Measurements from ENCODE around the gene NEDD4L.

The NEDD4L gene

DNA sequence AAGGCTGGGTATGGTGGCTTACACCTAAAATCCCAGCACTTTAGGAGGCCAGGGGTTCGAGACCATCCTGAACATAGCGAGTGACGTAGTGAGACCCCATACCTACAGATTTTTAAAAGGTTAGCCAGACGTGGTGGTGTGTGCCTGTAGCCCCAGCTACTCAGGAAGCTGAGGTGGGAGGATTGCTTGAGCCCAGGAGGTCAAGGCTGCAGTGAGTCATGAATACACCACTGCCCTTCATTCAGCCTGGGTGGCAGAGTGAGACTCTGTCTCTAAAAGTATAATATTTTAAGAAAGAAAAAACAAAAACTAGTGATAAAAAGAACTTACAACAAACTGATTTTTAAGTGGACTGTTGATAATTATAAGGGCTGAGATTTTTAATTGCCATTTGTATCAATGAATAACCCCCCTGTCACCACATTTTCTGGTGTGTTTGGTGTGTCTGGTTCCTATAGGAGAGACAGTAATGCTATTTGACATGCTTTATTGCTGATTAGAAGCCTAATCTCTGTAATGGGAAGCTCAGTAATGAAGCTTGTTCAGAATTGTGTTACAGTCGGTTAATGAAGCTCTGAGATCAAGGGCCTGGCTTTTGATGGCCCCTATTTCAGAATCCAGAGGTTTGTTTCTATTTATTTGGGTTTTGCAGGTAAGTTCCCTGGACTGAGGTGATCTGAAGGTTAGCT lies 147.0 kb downstream of the NEDD4L start:
- no peak for FAIRE-seq

GRCh38 chr18:58191626-58192025 lies 147.6 kb downstream of the NEDD4L start:
- FAIRE-seq, result no peak

GRCh38 chr18:58192519-58192918 lies 148.5 kb downstream of the NEDD4L start:
- no peak for FAIRE-seq

DNA sequence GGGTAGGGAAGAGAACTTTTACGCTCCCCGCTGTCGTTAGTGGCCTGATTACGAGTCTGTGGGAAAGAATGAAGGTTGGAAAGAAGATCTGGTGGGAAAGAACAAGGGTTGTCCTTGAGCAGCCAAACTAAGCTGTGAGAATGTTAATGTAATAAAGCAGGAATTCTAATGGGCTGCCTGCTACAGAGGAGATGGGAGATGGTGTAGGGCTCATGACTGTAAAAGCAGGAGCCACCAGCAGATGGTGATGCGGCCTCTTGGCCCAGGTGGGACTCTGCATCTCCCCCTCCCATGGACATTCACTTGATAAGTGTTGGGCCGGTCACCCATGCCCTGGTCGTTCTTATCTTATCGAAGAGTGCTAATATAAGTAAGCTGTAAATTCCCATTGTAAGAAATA lies 150.0 kb downstream of the NEDD4L start:
- no peak for FAIRE-seq

DNA sequence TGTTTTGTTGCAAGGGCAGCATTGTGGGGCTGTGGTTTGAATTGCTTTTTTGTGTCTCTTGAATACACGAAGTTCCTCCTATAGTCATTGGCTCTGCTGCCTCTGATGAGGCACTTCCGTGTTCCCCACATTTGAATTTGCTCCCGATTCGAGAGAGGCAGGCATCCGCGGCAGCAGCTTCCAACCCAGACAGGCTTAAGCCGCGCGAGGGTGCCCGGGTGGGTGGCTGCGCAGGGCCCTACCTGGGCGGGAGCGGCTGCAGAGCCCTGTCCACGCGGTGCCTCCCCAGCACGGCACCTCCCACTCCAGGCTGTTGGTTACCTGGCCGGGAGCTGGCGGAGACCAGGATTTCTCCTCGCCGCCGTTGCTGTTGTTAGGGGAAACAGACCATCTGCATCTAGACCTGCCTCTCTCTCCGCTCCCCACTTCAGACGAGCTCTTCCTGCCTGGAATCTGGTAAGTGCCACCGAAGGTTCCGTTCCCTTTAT lies 151.3 kb downstream of the NEDD4L start:
- no peak for FAIRE-seq

- FAIRE-seq, result no peak
Measured at GRCh38 chr18:58196164-58196563, 152.1 kb downstream of the NEDD4L start.

- FAIRE-seq, result no peak
Measured at GRCh38 chr18:58196881-58197872, 153.2 kb downstream of the NEDD4L start.

GRCh38 chr18:58201268-58201667 lies 157.2 kb downstream of the NEDD4L start:
- no peak for FAIRE-seq

- FAIRE-seq, result no peak
Measured at GRCh38 chr18:58201733-58202730, 158.0 kb downstream of the NEDD4L start.

DNA sequence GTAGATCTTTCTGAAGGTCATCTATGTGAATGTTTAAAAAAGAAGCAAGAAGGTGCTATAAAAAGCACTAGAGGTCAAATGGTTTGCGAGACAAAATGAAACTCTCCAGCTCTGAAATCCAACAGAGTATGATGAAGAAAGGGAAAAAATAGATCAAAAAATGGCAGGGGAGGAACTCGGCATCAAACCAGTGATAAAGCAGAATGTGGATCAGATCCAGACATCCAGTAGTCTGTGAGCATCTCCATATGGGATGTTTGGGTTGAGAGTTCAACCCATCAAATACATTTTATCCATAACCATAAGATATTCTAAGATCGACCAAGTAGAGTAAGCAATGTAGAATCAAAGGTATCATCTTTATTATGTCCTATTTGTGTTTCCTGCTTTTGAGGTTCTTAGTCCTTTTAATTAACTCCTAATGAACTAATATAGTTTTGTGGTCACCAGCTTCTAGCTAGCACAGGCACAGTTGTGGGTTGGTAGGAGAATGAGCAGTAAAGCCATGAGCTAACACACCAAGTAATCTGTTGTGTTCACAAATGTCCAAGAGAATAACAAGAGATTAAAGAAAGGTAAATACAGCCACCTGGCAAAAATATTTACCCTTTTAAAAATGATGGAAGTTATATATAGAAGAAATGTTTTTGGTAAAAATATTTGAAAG lies 160.9 kb downstream of the NEDD4L start:
- no peak for FAIRE-seq

DNA sequence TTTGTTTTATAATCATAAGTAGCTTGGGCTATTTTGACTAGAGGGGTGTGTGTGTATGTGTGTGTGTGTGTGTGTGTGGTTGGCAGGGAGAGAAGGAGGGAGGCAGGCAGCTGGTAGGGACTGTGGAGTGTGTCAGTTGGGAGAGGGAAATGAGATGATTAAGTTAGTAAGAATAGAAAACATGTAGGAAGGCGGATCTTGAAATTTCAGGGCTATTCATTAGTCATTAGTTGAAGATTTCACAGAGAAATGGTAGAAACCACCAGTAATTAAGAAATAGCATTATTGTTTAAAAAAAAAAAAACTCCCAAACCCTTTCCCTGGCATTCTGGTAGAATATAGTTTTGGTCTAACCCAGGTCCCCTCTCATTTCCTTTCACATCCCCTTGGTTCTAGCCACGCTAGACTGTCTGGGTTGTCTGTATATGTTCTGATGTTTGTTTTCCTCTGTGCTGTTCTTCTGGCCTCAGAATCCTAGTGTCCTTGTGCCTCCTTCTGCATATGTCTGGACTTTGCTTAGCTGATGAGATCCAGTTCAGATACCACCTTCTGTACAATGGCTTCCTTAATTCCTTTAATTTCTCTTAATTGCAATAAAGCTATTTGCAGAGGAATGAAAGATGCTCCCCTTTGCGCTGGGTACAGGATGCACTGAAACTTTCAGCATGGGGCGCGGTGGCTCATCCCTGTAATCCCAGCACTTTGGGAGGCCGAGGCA lies 161.6 kb downstream of the NEDD4L start:
- FAIRE-seq, result no peak

- FAIRE-seq, result no peak
Measured at GRCh38 chr18:58207520-58208152, 163.6 kb downstream of the NEDD4L start.

DNA sequence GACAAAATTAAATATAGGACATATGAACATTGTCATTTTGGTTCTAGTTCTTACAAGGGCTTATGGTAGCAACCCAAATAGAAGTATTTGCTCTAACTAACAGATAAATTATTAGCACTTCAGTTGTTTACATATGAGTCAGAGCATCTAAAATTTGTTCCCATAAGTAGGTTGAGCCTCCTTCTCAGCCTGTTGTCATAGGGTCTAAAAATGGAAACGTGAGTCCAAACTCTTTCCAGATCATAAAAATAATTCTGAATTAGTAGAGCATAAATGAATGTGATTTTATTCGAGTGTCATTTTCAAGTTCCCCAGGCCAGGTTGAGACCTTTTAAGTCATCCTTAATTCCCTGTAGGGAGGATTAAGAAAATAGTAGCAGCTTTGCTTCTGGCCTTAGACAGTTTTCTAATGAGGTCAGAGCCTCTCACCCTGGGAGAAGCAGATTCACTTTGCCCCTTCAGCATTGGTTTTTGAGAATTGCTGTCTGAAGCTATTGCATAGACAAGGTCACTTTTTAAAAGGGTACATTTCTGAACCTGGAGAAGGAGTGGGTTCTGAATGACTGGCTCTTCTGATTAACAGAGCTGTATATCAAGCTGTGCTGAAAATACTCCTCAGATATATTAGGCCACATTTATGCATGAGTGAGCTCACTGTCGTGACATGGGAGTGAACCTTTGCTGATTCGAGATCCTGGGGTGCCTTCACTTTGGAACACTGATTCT lies 164.3 kb downstream of the NEDD4L start:
- FAIRE-seq, result no peak

- no peak for FAIRE-seq
Measured at GRCh38 chr18:58209326-58209725, 165.3 kb downstream of the NEDD4L start.

- FAIRE-seq, result no peak
Measured at GRCh38 chr18:58211510-58211909, 167.5 kb downstream of the NEDD4L start.

- FAIRE-seq, result no peak
Measured at GRCh38 chr18:58212274-58212673, 168.2 kb downstream of the NEDD4L start.

DNA sequence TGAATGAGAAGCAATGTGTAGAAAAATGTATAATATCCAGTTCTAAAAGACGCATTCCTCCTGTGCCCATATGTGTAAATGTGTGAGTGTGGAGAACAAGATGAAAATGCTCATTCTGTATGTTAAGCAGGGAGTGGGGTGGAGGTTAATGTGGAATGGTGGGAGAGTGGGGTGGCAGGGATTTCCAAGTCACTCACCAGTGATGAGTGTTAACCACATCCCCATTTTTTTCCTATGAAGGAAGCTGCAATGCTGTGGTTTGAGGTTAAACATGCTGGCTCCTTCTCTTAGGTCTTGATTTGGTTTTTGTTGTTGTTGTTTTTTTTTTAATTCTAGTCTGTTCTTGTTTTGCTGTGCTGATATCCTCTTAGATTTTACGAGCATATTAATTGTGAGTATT lies 169.4 kb downstream of the NEDD4L start:
- FAIRE-seq, result no peak

- FAIRE-seq, result no peak
Measured at GRCh38 chr18:58215011-58215410, 171.0 kb downstream of the NEDD4L start.

DNA sequence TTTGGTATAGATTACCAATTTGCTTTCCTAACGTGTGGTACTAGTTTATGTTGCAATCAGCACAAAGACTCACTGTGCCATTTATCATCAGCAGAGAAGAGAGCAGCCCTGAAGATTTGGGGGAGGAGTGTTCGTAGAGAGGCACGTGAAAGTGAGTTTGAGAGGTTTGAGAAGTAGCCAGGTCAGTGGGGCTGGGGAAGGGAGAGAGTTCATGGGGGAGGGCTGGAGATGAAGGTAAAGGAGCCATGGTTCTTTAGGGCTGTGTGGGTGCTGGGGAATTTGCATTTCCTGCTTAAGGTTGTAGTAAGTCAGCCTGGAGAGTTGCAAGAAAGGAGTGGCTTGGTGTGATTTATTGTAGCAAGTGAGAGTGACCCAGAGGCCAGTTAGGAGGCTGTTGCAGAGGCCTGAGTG lies 172.1 kb downstream of the NEDD4L start:
- FAIRE-seq, result no peak

GRCh38 chr18:58217052-58217451 lies 173.0 kb downstream of the NEDD4L start:
- FAIRE-seq, result no peak

Measured in A204.1 (cell line).